HG03460 (cell line): ENCODE results near the gene HOXC11.

Source experiments
- ATAC-seq: cut with Tn5 transposase; IDR thresholded peaks from one replicate; pipeline ENCODE4 v1.9.1; 2021; ENCODE audit not compliant: unreplicated experiment

The HOXC11 gene

GRCh38 chr12:53971686-53972085 lies 1.2 kb upstream of the HOXC11 start:
- no peak for ATAC-seq

- ATAC-seq, result no peak
These were observed 699 bp upstream of the HOXC11 start for GRCh38 chr12:53972152-53972702.

GRCh38 chr12:53973236-53974042 lies 513 bp downstream of the HOXC11 start:
- ATAC-seq, result no peak

- ATAC-seq, result no peak
These were observed 1.4 kb downstream of the HOXC11 start, which contains the start of gene HOTAIR for GRCh38 chr12:53974084-53975063. HOTAIR (minus strand) TSS chr12:53974954.

GRCh38 chr12:53975064-53975471 lies 2.1 kb downstream of the HOXC11 start:
- ATAC-seq, result no peak

- ATAC-seq, result no peak
These were observed 2.7 kb downstream of the HOXC11 start for GRCh38 chr12:53975479-53976152.

GRCh38 chr12:53976172-53976822 lies 3.4 kb downstream of the HOXC11 start:
- no peak for ATAC-seq

GRCh38 chr12:53976823-53977595 lies 4.1 kb downstream of the HOXC11 start:
- ATAC-seq, result no peak

GRCh38 chr12:53977596-53978445 lies 4.9 kb downstream of the HOXC11 start:
- no peak for ATAC-seq

GRCh38 chr12:53978477-53979356 lies 5.8 kb downstream of the HOXC11 start:
- no peak for ATAC-seq

GRCh38 chr12:53980104-53980801 lies 7.3 kb downstream of the HOXC11 start:
- no peak for ATAC-seq

- ATAC-seq, result no peak
These were observed 8.0 kb downstream of the HOXC11 start for GRCh38 chr12:53980802-53981496.

- ATAC-seq, result no peak
These were observed 9.0 kb downstream of the HOXC11 start for GRCh38 chr12:53981634-53982565.

GRCh38 chr12:53982648-53983567 lies 10.0 kb downstream of the HOXC11 start:
- no peak for ATAC-seq
